Subcutaneous adipose tissue (tissue), 4 donors: ENCODE results near the gene NCK1. TPM values are rescaled to one million over a fixed set of nuclear protein-coding genes. Genes with fewer than 3 reads are reported as not detected.

Source experiments
- CTCF ChIP-seq: fragments of 450-650 bp; IDR thresholded peaks from one replicate; pipeline ENCODE4 v1.5.1; 2016; ENCODE audit warnings: low read depth, mild to moderate bottlenecking, control low read depth, antibody characterized with exemption, moderate library complexity
- total RNA-seq, 4 donors: library from RNA; depleted of rRNA; stranded (reverse); fragments of >200 nt; gene quantifications; one replicate each; pipeline ENCODE4 v1.1.0, GENCODE V29; 2016

The NCK1 gene
- total RNA-seq, 4 donors from 2014 or later = 62.2 to 97.5 (median 83.9) TPM

DNA sequence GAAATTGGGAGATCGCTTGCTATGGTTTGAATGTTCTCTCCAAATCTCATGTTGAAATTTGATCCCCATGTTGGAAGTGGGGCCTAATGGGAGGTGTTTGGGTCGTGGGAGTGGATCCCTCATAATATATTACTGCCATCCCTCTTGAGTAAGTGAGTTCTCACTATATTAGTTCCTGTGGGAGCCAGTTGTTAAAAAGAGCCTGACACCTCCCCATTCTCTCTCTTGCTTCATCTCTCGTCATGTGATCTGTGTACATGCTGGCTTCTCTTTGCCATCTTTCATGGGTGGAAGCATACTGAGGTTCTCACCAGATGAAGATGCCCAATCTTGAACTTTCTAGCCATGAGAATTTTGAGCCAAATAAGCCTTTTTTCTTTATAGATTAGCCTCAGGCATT, 52.7 kb downstream of the NCK1 start:
- no peak for TF ChIP-seq CTCF

GRCh38 chr3:136916223-136916622, 54.2 kb downstream of the NCK1 start:
- no peak for TF ChIP-seq CTCF

- no peak for TF ChIP-seq CTCF
Observed at GRCh38 chr3:136919799-136920580, 58.0 kb downstream of the NCK1 start.

DNA sequence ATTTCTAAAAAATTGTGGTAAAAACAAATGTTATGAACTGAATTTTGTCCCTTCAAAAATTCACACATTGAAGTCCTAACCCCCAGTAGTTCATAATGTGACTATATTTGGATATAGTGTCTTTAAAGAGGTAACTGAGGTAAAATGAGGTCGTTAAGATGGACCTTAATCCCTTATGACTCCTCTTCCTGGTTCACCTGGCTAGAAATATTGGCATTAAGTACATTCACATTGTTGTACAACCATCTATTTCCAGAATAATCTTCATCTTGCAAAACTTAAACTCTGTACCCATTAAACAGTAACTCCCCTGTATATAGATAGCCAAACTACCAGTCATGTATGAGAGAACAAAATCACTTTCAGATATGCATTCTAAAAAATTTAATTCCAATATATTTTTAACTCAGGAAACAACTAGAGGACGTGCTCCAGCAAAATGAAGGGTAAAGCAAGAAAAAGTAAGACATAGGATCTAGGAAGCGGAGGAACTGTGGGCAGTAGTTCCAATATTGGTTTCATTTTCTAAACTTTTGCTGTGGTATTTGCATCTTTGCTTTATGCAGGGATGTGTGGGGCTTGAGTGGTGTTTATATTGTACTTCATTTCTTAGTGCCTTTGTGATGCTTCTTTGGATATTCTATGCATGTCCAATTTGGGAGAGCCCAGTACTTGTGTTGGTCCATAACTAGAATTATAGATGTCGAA, 59.0 kb downstream of the NCK1 start:
- TF ChIP-seq CTCF = no peak

DNA sequence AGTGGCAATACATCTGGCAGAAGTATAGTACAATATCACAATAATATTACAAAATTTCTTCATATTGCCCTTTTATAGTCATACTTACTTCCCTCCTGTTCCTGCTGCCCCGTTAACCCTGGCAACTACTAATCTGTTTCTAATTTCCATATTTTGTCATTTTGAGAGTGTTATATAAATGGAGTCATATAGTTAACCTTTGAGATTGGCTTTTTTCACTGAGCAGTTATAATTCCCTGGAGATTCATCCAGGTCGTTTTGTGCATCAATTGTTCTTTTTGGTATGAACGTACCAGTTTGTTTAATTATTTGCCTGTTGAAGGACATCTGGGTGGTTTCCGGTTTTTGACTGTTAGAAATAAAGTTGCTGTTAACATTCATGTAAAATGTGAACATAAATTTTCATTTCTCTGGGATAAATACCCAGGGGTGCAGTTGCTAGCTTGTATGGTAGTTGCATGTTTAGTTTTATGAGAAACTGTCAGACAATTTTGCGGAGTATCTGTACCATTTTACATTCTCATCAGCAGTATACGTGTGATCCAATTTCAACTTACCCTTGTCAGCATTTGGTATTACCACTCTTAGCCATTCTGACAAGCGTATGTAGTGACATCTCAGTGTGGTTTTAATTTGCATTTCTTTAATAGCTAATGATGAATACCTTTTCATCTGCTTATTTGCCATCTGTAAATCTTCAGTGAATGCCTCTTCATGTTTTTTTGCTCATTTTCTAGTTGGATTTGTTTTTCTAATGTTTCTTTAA, 63.6 kb downstream of the NCK1 start:
- no peak for TF ChIP-seq CTCF

DNA sequence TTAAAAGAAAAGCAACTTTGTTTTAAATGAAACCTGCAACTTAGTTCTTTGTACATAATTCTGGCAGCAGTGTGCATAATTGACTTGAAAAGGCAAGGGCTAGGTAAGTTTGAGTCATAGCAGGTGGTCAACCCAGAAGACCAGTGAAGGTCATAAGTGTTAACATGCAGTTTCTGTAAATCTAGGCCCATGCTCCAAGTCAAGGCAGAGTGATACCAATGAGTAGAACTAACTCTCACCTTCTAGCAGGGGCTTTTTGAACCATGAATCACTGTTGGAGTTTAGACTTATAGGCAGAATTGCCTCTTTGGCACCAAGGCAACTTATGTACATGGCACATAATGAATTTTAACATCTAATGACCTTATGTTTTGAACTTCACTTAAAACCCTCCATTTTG, 66.2 kb downstream of the NCK1 start:
- TF ChIP-seq CTCF = no peak
